Fibroblast of mammary gland (primary cell): ENCODE measurements around the gene CCDC78.
"Not testable (repeated sequence)": the region's sequence is repeated elsewhere in the genome, so short reads cannot be mapped to it uniquely, and the experiment has no call there.

Experiments
- DNase-seq: peaks from one replicate; pipeline ENCODE4 v3.0.0-alpha.2; 2010; ENCODE audit warnings: low read depth
- H3K4me3 ChIP-seq: 2 replicates; pipeline ENCODE4 v1.5.1; 2011; ENCODE audit warnings: low read depth, mild to moderate bottlenecking, low read length, moderate library complexity; ENCODE audit not compliant: control insufficient read depth
- CTCF ChIP-seq: conservative IDR thresholded peaks from 2 replicates; pipeline ENCODE4 v1.5.1; 2011; ENCODE audit warnings: low read depth, low read length, inconsistent platforms; ENCODE audit not compliant: control insufficient read depth, insufficient read depth

CCDC78 gene

DNA sequence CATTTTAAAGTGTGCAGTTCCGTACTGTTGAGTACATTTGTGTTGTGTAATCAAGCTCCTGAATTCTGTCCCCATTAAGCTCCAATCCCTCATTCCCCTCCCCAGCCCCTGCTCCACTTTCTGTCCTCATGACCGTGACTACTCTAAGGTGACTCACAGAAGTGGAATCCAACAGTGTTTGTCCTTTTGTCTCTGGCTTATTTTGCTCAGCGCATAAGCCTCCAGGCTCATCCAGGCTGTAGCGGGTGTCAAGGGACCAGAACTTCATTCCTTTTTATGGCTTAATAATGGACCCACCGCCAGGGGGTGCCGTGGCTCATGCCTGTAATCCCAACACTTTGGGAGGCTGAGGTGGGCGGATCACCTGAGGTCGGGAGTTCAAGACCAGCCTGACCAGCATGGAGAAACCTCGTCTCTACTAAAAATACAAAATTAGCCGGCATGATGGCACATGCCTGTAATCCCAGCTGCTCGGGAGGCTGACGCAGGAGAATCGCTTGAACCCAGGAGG lies 13.4 kb downstream of the CCDC78 start:
- peak; percentile 47 for TF ChIP-seq CTCF
- peak; percentile 98 for DNase-seq
- not testable (repeated sequence) for H3K4me3 ChIP-seq

GRCh38 chr16:711548-712320 lies 14.5 kb downstream of the CCDC78 start:
- H3K4me3 ChIP-seq: no peak overlapping the region
- DNase-seq: peak; percentile 59
- peak; percentile 70 for TF ChIP-seq CTCF

DNA sequence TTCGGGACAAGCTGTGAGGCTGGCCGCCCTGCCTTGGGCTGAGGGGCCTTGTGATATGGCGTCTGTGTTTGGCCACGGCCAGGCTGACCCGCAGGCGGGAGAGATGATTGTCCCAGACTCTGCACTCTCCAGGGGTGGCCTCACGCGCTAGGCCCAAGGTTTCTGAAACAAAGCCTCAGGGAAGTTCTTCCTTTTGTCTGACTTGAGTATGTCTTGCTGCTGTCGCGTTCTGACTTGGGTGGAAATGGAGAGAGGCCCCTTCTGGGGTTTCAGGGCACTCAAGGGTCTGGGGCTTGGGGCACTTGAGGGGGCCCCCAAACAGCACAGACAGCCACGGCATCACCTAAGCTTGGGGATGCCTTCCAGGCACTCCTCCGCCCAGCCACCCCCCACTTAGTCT lies 15.2 kb downstream of the CCDC78 start:
- no peak for DNase-seq
- no peak for TF ChIP-seq CTCF
- no peak overlapping the region for H3K4me3 ChIP-seq

- no peak overlapping the region for H3K4me3 ChIP-seq
- TF ChIP-seq CTCF: no peak
- no peak for DNase-seq
Observed at GRCh38 chr16:710500-711075, 15.7 kb downstream of the CCDC78 start.

DNA sequence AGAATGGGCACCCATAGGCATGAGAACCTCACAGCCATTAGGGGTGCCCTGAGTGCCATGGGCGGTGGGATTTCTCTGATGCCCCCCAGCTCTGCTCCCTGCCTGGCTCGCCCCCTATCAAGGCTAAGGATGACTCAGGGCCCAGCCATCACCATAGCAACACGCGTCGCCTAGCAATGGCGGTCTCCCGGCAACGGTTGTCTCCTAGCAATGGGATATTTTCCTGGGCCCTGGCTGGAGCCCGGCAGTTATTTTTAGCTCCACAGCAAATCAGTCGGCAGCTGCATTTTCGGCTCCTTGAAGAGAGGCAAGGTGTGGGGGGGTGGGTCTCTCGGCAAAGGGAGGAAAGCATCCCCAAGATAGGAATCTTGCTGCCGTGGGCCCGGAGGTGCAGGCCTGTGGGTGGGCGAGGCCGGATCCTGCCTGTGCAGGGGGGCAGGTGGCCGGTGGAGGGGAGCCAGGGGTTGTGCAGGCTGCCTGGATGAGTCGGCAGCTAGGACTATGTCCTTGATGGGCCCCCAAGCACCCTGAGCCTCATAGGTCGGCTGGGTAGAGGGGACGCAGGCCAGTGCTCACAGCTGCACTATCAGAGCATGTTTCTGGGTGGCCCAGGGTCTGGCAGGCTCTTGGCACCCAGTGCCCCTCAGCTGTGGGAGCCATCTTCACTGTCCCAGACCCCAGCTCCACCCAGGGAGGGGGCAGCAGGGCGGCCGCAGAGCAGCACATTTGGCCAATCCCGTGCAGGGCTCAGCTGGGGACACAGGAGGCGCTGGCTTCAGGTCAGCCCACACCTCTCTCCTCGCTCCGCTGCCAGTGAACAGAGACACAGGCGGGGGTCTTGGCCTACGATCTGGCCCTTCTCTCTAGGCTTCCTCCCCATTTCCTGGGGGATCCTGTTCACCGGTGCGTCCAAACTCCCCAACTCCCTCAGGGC lies 16.4 kb downstream of the CCDC78 start:
- peak; percentile 84 for DNase-seq
- TF ChIP-seq CTCF: no peak
- no peak overlapping the region for H3K4me3 ChIP-seq

- H3K4me3 ChIP-seq: no peak overlapping the region
- no peak for DNase-seq
- no peak for TF ChIP-seq CTCF
Observed at GRCh38 chr16:708959-709358, 17.3 kb downstream of the CCDC78 start.
